Stomach smooth muscle (tissue), 2 donors: ENCODE measurements around the gene ZNF511.

ENCODE experiments used
- H3K27ac ChIP-seq: one replicate; pipeline ENCODE4 v1.7.0; 2013; ENCODE audit warnings: mild to moderate bottlenecking, low read length, inconsistent platforms
- H3K27me3 ChIP-seq, 2 donors: one replicate each; pipeline ENCODE4 v1.7.0; 2013; ENCODE audit warnings: low read length in 2 of 2; ENCODE audit not compliant: insufficient read depth in 2 of 2, control insufficient read depth in 1 of 2
- H3K36me3 ChIP-seq, 2 donors: one replicate each; pipeline ENCODE4 v1.7.0; 2013; ENCODE audit warnings: low read length in 2 of 2; ENCODE audit not compliant: control insufficient read depth in 2 of 2, insufficient read depth in 2 of 2
- H3K4me1 ChIP-seq: one replicate; pipeline ENCODE4 v1.7.0; 2013; ENCODE audit warnings: low read length; ENCODE audit not compliant: control insufficient read depth, insufficient read depth
- H3K4me3 ChIP-seq, 2 donors: one replicate each; pipeline ENCODE4 v1.7.0; 2013; ENCODE audit warnings: low read length in 2 of 2
- H3K9ac ChIP-seq, 2 donors: one replicate each; pipeline ENCODE4 v1.7.0; 2013; ENCODE audit warnings: low read length in 2 of 2, mild to moderate bottlenecking in 1 of 2
- H3K9me3 ChIP-seq, 2 donors: one replicate each; pipeline ENCODE4 v1.7.0; 2013; ENCODE audit warnings: low read length in 2 of 2; ENCODE audit not compliant: control insufficient read depth in 2 of 2
- donor health status: healthy.
- donor health status: Pancreatic carcinoma.

ZNF511 gene

DNA sequence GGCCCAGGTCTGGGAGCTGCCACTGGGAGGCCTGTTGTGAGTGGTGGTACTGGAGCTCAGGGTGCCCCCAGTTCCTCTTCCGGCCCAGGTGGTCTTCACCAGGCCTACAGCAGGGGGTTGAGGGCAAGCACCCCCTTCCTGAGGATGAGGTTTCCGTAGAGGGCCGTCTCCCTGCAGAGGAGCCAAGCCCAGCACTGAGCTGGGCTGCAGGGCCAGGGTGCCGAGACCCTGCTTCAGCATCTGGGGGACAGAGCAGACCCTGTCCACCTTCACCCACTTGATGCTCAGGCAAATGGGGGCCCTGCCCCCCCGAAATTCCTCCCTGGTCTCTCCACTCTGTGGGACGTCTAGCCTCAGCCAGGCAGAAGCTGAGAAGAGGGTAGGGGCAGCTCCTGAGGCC lies 46.6 kb downstream of the ZNF511 start:
- Histone ChIP-seq H3K27me3 (peaks cover 2 to 22% of the 10 kb centered on the region in 2 donors), H3K4me1 (peaks cover 10% of the 10 kb centered on the region)

GRCh38 chr10:133355991-133356390 lies 47.3 kb downstream of the ZNF511 start:
- H3K9ac ChIP-seq = no peak overlapping the region
- peaks cover 2 to 22% of the 10 kb centered on the region in 2 donors for H3K27me3 ChIP-seq
- no peak overlapping the region for H3K4me3 ChIP-seq
- peaks cover 10% of the 10 kb centered on the region for H3K4me1 ChIP-seq
- H3K36me3 ChIP-seq = no peaks in the 10 kb centered on the region
- no peak overlapping the region for H3K27ac ChIP-seq
- no peaks in the 10 kb centered on the region for H3K9me3 ChIP-seq

More for the DNA sequence above, 46.6 kb downstream of the ZNF511 start:
- no peaks in the 10 kb centered on the region for H3K36me3 ChIP-seq
- no peak overlapping the region for H3K4me3 ChIP-seq
- no peak overlapping the region for H3K27ac ChIP-seq
- no peak overlapping the region for H3K9ac ChIP-seq
- H3K9me3 ChIP-seq = no peaks in the 10 kb centered on the region

DNA sequence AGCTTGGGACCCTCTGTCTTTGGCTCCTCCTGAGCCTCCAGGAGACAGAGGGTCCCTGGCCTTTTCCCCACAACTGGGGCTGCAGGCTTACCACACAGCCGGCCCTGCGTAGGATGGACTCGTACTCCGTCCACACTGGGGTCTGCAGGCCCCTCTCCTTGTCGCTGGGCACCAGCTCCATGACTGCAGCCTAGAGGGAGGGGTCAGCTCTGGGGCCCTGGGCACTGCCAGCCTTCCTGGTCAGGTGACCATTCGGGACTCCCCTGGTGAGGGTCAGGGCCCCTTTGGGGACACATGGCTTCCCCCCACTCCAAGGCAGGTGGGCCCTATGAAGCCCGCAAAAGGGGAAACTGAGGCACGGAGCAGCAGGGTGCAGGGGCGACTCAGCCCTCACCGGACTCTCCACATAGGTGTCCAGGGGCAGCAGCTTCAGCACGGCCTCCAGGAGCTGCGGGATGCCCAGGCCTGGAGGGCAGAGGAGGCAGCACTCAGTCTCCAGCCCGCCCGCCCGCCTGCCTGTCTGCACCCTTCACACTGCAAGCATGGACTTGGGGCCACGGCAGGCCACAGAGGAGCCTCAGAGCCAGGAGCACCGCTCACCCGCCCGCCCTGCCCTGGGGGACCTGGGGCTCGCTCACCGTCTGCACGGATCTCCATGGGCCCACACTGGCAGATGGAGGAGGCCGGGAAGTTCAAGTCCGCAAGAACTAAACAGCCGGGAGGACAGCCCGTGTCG lies 48.0 kb downstream of the ZNF511 start:
- peak overlapping the region in 1 of 2 donors; percentile 27 for H3K9ac ChIP-seq

GRCh38 chr10:133357285-133358161 lies 48.8 kb downstream of the ZNF511 start, which contains the start of gene FUOM:
Gene FUOM, minus strand, starts transcription at chr10:133358019. Its CDS starts 12 bp downstream, at chr10:133358007.
- Histone ChIP-seq H3K27ac (no peak within 1 kb of the TSS), H3K9ac (peak within 1 kb of the TSS in 1 of 2 donors; percentile 27), H3K4me1 (peaks cover 10% of the 10 kb centered on the region)

More for the DNA sequence above, 48.0 kb downstream of the ZNF511 start:
- no peaks in the 10 kb centered on the region for H3K36me3 ChIP-seq
- no peaks in the 10 kb centered on the region for H3K9me3 ChIP-seq
- H3K27me3 ChIP-seq = peaks cover 2 to 22% of the 10 kb centered on the region in 2 donors
- H3K27ac ChIP-seq = no peak overlapping the region
- H3K4me3 ChIP-seq = peak overlapping the region in 1 of 2 donors; percentile 72
- H3K4me1 ChIP-seq = peaks cover 10% of the 10 kb centered on the region

GRCh38 chr10:133358162-133358924 lies 49.6 kb downstream of the ZNF511 start:
- H3K9me3 ChIP-seq = no peaks in the 10 kb centered on the region
- no peak overlapping the region for H3K4me3 ChIP-seq
- H3K27me3 ChIP-seq = peaks cover 0 to 15% of the 10 kb centered on the region in 2 donors
- H3K4me1 ChIP-seq = peaks cover 10% of the 10 kb centered on the region
- H3K9ac ChIP-seq = no peak overlapping the region
- no peak overlapping the region for H3K27ac ChIP-seq
- peaks cover 9 to 13% of the 10 kb centered on the region in 2 donors for H3K36me3 ChIP-seq

More at GRCh38 chr10:133357285-133358161, 48.8 kb downstream of the ZNF511 start, which contains the start of gene FUOM:
- H3K4me3 ChIP-seq = peak within 1 kb of the TSS in 1 of 2 donors; percentile 72
- H3K9me3 ChIP-seq = no peaks in the 10 kb centered on the region
- peaks cover 2 to 20% of the 10 kb centered on the region in 2 donors for H3K27me3 ChIP-seq
- peaks cover 6 to 7% of the 10 kb centered on the region in 2 donors for H3K36me3 ChIP-seq

- Histone ChIP-seq H3K9ac (no peak overlapping the region), H3K27me3 (peaks cover 0 to 15% of the 10 kb centered on the region in 2 donors), H3K36me3 (peaks cover 9 to 13% of the 10 kb centered on the region in 2 donors), H3K4me1 (peaks cover 10% of the 10 kb centered on the region), H3K27ac (no peak overlapping the region), H3K4me3 (no peak overlapping the region), H3K9me3 (no peaks in the 10 kb centered on the region)
Observed at GRCh38 chr10:133358925-133359310, 50.2 kb downstream of the ZNF511 start.

DNA sequence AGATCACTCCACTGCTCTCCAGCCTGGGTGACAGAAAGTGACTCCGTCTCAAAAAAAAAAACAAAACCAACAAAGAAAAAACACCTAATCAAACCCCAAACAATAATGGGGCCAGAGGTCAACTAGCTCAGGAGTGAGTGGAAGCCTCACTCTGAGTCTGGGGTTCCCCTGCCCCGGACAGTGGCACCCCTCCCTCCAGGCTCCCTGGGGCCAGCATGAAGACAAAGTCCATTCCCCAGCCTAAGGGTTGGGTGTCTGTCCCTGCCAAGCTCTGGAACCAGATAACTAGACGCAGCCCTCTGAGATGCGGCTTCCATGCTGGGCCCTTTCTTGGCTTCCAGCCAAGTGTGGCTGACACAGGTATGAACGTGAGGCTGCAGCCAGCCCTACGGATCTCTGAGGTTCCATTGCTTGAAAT lies 50.8 kb downstream of the ZNF511 start:
- peaks cover 10% of the 10 kb centered on the region for H3K4me1 ChIP-seq
- H3K27ac ChIP-seq = no peak overlapping the region
- peaks cover 0 to 15% of the 10 kb centered on the region in 2 donors for H3K27me3 ChIP-seq
- peaks cover 9 to 13% of the 10 kb centered on the region in 2 donors for H3K36me3 ChIP-seq
- H3K9me3 ChIP-seq = no peaks in the 10 kb centered on the region
- no peak overlapping the region for H3K4me3 ChIP-seq
- H3K9ac ChIP-seq = no peak overlapping the region

DNA sequence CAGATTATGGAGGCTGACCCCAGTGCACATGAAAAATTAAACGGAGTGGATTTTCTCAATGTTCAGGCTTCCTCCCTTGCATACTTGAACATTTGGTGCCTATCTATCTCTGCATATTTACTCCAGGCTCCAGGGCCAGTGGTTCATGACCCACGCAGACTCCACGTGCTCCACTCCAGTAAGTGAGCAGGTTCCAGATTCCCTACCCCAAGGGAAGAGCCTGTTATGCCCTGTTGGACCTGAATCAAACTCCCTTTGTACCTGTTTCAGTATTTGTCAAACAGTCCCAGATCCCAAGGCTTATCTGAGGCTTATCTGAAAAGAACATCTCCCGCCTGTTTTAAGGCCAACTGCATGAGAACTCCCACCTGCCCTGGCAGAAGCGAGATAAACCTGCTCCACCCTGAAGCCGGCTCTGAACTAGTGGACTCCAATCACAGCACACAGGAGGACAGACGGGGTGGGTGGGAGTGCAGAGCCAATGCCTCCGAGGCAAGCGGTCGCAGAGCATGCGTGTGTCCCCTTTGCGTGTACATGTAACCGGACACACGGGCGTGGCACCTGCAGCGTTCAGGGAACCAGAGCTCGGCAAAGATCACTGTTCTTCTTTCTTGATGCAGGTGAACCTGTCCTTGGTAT lies 51.4 kb downstream of the ZNF511 start:
- H3K36me3 ChIP-seq = peaks cover 9 to 17% of the 10 kb centered on the region in 2 donors
- H3K9ac ChIP-seq = no peak overlapping the region
- H3K27ac ChIP-seq = no peak overlapping the region
- H3K4me3 ChIP-seq = no peak overlapping the region
- H3K4me1 ChIP-seq = peaks cover 10% of the 10 kb centered on the region
- H3K27me3 ChIP-seq = peaks cover 0 to 15% of the 10 kb centered on the region in 2 donors
- no peaks in the 10 kb centered on the region for H3K9me3 ChIP-seq

- Histone ChIP-seq H3K4me3 (no peak overlapping the region), H3K4me1 (peaks cover 10% of the 10 kb centered on the region), H3K9me3 (no peaks in the 10 kb centered on the region), H3K9ac (no peak overlapping the region), H3K36me3 (peaks cover 17 to 29% of the 10 kb centered on the region in 2 donors), H3K27me3 (peaks cover 0 to 9% of the 10 kb centered on the region in 2 donors), H3K27ac (no peak overlapping the region)
Observed at GRCh38 chr10:133361227-133361626, 52.5 kb downstream of the ZNF511 start.
